GM12874 (cell line): ENCODE measurements around the gene SP5.

Source experiments
- CTCF ChIP-seq: IDR thresholded peaks from 2 replicates; pipeline ENCODE4 v1.5.1; 2011; ENCODE audit warnings: low read depth, mild to moderate bottlenecking, control low read depth, low read length, moderate library complexity; ENCODE audit not compliant: insufficient read depth

SP5 gene

GRCh38 chr2:170696948-170697347 lies 18.2 kb upstream of the SP5 start:
- TF ChIP-seq CTCF: no peak

GRCh38 chr2:170701011-170701410 lies 14.1 kb upstream of the SP5 start:
- no peak for TF ChIP-seq CTCF

DNA sequence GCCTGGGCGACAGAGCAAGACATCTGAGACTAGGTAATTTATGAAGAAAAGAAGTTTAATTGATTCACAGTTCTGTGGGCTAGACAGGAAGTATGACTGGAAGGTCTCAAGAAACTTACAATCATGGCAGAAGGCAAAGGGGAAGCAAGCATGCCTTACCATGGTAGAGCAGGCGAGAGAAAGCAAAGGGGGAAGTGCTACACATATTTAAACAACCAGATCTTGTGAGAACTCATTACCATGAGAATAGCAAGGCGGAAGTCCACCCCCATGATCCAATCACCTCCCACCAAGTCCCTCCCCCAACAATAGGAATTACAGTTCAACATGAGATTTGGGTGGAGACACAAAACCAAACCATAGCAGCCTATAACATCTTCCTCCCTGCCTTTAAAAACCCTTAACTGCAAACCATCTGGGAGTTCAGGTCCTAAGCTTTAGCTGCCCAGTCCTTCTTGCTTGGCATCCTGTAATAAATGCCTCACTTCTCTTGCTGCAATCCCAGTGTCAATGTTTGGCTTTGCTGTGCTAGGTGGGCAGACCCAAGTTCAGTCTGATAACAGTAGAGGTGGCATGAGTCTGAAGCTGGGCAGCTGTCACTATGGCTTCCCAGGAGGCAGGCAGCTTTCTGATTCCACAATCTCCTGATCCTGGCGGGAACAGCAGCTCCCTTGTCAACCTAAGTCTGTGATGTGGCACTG lies 11.2 kb upstream of the SP5 start:
- TF ChIP-seq CTCF: no peak

DNA sequence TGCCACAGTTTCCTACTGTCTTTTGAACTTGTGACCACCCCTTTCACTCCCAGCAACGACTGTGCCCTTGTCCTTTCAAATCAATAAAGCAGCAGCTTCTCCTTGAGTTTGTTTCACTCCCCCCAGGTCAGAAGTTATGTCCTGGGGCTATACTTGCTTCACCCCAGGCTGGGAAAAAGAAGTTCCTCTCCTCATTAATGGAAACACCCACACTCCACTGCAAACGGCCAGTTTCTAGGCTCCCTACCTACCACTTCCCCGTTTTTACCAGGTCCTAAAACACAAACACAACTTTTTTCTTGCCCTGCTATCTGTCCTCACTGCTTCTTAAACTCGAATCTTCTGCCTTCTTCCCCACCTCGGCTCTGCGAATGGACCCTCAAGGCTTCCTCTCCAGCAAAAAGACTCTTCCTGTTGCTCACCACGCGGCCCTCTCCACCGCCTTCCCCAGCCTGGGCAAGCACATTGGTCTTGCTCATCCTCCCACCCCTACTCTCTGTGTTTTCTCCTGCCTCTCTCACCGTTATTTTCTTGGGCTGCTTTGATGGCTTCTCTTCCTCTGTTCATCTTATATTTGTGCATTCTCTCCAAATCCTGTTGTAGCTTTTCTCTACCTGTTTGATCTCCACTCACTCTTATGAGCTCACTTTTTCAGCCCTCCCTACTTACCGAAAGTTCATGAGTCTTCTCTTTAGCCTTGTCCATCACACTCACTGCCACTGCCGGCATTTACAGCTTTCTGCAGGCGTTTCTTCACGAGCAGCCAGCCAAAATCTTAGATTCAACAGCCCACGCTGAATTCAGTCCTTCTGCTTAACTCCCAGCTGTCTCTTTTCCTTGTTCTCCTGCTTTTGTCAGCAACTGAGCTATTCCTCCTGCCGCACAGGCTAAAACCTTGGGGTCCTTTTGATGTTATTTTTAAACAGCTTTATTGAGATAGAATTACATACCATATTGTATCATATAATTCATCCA lies 7.0 kb upstream of the SP5 start:
- TF ChIP-seq CTCF: no peak

DNA sequence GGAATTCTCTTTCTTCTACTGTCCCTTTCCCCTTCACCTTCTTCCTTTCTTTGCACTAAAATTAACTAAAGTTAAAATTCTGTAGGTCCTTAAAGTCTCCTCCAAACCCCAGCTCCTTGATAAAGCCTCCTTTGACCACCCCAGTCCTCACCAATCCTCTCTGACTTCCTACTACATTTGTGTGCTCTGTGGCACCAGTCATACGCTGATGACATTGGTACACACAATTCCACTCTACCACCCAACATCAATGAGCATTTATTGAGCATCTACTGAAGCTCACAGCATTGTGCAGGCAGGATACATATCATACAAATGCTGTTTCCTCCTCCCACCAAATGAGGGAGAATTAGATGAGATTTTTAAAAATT lies 4.5 kb upstream of the SP5 start:
- no peak for TF ChIP-seq CTCF

- TF ChIP-seq CTCF: no peak
Observed at GRCh38 chr2:170711196-170711773, 3.9 kb upstream of the SP5 start.
